Measurements from ENCODE around the gene FOXL1. TPM values are rescaled to one million over a fixed set of nuclear protein-coding genes. Genes with fewer than 3 reads are reported as not detected.

Gene FOXL1
- total RNA-seq, 1 experiment from 2014 or later, result 7.5 TPM

DNA sequence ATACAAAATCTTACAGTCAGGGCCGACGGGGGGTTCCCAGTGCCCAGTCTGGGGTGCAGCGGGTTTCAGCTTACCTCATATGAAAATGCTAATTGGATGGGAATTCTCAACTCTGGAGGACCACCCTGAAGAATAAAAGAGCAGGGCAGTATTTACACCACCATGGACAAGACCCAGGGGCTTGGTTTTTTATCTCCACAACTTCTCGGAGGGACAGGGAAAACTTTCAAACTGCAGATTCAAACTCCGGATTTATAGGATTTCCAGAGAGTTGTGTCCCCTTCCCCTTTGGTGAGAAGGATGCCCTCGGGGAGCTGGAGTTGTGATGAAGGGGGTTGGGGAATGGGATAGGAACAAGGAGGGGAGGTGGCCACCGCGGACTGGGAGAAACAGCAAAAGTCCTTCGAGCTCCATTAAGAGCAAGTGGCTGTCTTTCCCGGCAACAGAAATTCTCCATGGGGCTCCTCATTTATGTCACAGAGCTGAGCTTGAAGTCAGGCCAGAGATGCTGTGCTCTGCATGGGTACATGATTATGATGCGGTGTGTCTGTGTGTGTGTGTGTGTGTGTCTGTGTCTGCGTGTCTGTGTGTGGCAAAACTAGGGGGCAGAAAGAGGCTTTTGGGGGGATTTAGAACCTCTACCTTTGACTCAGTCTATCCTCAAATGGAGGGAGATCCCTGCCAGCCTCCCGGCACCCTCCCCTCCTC is 15.7 kb downstream of the FOXL1 start:
- peaks cover 56% of the 10 kb centered on the region for H3K27me3 ChIP-seq (ENCODE audit: insufficient read depth, low read length)
- no peak overlapping the region for H3K9ac ChIP-seq (ENCODE audit: low read length)
- no peaks in the 10 kb centered on the region for H3K79me2 ChIP-seq (ENCODE audit: insufficient read depth, low read length)
- intact Hi-C loops (cut with micrococcal nuclease), result no loop called here
- H3K4me3 ChIP-seq (replicated peaks in 1 of 2; ENCODE audit: low read depth in 1 of 2, low read length in 2 of 2), result no peak overlapping the region
- no peak for ATAC-seq
- no peaks in the 10 kb centered on the region for H3K36me3 ChIP-seq (ENCODE audit: control insufficient read depth in 1 of 2, insufficient read depth in 2 of 2, low read length in 2 of 2)
- no peaks in the 10 kb centered on the region for H3K4me1 ChIP-seq (ENCODE audit: control insufficient read depth in 1 of 2, insufficient read depth in 2 of 2, low read length in 2 of 2)
- no peaks in the 10 kb centered on the region for H4K20me1 ChIP-seq (ENCODE audit: insufficient read depth)
- H2AFZ ChIP-seq (ENCODE audit: low read depth, low read length, poor library complexity, severe bottlenecking), result no peak overlapping the region
- ChIA-PET CTCF (interaction anchor here (0.7 kb wide), 1 partner anchor 18 kb away, joined by 7 read pairs; no protein-coding TSS in a partner anchor), POLR2A (no interaction called here), RAD21 (ENCODE audit: low non-redundant PET in 1 of 2, low total read pairs in 2 of 2, uncharacterized antibody in 2 of 2, unreplicated experiment in 2 of 2) (no interaction called here)
- H3K27ac ChIP-seq (ENCODE audit: low read depth, low read length), result no peak overlapping the region
- H3K9me2 ChIP-seq (ENCODE audit: insufficient read depth), result no peaks in the 10 kb centered on the region
- H3K9me3 ChIP-seq (ENCODE audit: control insufficient read depth in 1 of 2, insufficient read depth in 1 of 2, low read depth in 1 of 2, low read length in 2 of 2), result no peaks in the 10 kb centered on the region
- TF ChIP-seq JUND (IDR thresholded peaks at IDR 0.05) (no peak), ZNF274 (IDR thresholded peaks at IDR 0.05; ENCODE audit: low read depth, low read length) (no peak), CEBPB (IDR thresholded peaks at IDR 0.05; ENCODE audit: low read depth) (no peak), POLR2AphosphoS5 (IDR thresholded peaks at IDR 0.05; ENCODE audit: low read depth, low read length) (no peak), RAD21 (IDR thresholded peaks at IDR 0.05; ENCODE audit: low read depth) (no peak), FOSL1 (IDR thresholded peaks at IDR 0.05; ENCODE audit: low read depth) (no peak), POLR2A (IDR thresholded peaks at IDR 0.05; ENCODE audit: borderline replicate concordance, extremely low read depth, insufficient read depth, insufficient read length) (no peak), CBX3 (IDR thresholded peaks at IDR 0.05; ENCODE audit: low read depth) (no peak), ELF1 (IDR thresholded peaks at IDR 0.05; ENCODE audit: borderline replicate concordance, low read depth) (no peak), EZH2phosphoT487 (IDR thresholded peaks at IDR 0.05; ENCODE audit: borderline replicate concordance) (no peak), SRF (IDR thresholded peaks at IDR 0.05; ENCODE audit: low read depth) (no peak), SIN3A (IDR thresholded peaks at IDR 0.05; ENCODE audit: low read depth) (no peak)
- TF ChIP-seq, protein P1, sequence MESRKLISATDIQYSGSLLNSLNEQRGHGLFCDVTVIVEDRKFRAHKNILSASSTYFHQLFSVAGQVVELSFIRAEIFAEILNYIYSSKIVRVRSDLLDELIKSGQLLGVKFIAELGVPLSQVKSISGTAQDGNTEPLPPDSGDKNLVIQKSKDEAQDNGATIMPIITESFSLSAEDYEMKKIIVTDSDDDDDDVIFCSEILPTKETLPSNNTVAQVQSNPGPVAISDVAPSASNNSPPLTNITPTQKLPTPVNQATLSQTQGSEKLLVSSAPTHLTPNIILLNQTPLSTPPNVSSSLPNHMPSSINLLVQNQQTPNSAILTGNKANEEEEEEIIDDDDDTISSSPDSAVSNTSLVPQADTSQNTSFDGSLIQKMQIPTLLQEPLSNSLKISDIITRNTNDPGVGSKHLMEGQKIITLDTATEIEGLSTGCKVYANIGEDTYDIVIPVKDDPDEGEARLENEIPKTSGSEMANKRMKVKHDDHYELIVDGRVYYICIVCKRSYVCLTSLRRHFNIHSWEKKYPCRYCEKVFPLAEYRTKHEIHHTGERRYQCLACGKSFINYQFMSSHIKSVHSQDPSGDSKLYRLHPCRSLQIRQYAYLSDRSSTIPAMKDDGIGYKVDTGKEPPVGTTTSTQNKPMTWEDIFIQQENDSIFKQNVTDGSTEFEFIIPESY (IDR thresholded peaks at IDR 0.05; ENCODE audit: extremely low read depth, insufficient replicate concordance, low read length), result no peak
- TF ChIP-seq, protein P2, sequence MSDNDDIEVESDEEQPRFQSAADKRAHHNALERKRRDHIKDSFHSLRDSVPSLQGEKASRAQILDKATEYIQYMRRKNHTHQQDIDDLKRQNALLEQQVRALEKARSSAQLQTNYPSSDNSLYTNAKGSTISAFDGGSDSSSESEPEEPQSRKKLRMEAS (IDR thresholded peaks at IDR 0.05), result no peak
- TF ChIP-seq, protein P3, sequence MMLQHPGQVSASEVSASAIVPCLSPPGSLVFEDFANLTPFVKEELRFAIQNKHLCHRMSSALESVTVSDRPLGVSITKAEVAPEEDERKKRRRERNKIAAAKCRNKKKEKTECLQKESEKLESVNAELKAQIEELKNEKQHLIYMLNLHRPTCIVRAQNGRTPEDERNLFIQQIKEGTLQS (IDR thresholded peaks at IDR 0.05), result no peak
- no TSS peak for BruUV-seq (replicated peaks)
- no peak overlapping the region for H3K4me2 ChIP-seq (ENCODE audit: low read length)
- no peak for DNase-seq (ENCODE audit: low read depth, low spot score)

All from HCT116 (cell line).